Stimulated activated CD4-positive, alpha-beta T cell treated with anti-CD3 and anti-CD28 coated beads, TNF-alpha, amount 100 ng/mL, for 48 hours (primary cell): ENCODE measurements around the gene COL16A1.
"Not testable (repeated sequence)": the region's sequence is repeated elsewhere in the genome, so short reads cannot be mapped to it uniquely, and the experiment has no call there.

ENCODE experiments used
- DNase-seq, 3 donors: peaks; one replicate each; pipeline ENCODE4 v3.0.0-alpha.2; 2020; ENCODE audit warnings: low read depth in 3 of 3

Gene COL16A1

DNA sequence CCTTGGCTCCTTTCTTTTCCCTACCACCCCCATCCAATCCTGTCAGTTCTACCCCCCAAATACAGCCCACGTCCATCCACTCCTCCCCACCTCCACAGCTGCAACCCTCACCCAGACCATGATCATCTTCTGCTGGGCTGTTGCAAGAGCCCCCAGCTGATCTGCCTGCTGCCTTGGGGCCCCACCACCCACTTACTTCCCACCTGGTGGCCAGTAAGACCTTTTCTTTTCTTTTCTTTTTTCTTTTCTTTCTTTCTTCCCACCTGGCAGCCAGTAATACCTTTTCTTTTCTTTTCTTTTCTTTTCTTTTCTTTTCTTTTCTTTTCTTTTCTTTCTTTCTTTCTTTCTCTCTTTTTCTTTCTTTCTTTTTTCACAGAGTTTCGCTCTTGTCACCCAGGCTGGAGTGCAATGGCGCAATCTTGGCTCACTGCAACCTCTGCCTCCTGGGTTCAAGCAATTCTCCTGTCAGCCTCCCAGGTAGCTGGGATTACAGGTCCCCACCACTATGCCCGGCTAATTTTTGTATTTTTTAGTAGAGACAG, 3.3 kb upstream of the COL16A1 start:
- DNase-seq = not testable (repeated sequence)

GRCh38 chr1:31706384-31707058, 2.7 kb upstream of the COL16A1 start:
- DNase-seq = no peak

- DNase-seq = peak; percentile 56 to 66 (median 65)
Observed at GRCh38 chr1:31705080-31705866, 1.5 kb upstream of the COL16A1 start.

DNA sequence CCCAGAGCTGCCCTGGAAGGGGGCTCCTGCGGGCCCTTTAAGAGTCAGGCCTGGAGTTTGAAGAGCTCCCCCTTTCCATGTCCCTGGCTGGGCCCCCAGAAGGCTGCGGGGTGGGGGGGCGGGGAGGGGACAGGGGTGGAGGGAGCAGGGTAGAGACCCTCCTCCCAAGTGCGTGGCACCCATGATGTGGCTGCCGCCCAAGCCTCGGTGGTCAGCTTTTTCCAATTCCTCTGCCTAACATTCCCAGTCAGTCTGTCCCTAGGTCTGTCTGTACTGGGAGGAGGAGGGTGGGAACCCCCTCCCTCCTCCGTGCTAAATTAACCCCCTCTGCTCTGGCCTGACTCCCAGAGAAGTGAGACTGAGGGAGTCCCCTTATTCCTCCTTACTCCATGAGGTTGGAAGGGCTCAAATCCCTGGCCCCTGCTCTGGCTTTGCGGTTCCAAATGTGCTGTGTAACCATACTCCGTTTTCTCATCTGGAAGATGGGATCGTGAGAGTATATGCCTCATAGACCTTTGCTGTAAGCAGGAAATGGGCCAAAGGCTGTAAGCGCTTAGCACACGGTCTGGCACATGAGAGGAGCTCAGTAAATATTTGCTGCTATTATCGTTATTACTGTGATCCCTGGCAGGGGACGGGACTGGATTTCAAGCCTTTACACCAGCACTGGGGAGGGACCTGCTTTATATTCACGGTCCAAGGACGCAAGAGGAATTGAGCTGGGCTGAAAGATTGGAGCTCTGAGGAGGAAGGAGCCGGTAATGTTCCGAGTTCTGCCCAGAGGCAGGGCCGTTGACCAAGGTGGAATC, 658 bp upstream of the COL16A1 start:
- no peak for DNase-seq

- no peak for DNase-seq
Observed at GRCh38 chr1:31702836-31703404, 897 bp downstream of the COL16A1 start.

GRCh38 chr1:31701091-31701736, 2.6 kb downstream of the COL16A1 start:
- no peak for DNase-seq

DNA sequence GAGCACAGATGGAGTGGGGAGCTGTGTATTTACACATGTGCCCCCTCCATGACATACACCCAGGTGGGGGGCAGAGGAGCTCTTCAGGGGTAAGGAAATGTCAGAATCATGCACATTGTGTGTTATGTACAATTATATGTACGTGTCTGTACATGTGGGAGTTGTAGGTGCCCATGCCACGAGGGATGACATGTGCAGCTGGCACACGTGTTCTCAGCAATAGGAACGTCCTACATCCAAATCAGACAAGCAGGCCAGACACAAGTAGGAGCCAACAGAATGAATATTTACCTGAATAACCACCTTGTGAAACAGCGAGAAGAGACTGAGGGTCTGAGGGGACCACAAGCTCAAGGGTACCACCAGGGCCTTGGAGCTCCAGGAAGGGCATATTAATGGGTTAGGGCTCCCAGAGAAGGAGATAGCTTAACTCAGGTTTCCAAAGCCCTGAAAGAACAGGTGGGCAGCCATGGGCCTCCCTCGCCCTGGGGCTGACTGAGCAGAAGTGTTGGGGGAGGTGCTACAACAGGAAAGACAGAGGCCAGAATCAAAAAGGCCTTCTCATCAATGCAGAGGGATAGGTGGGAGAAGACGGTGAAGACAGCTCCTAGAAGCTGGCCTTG, 3.2 kb downstream of the COL16A1 start:
- DNase-seq = no peak

DNA sequence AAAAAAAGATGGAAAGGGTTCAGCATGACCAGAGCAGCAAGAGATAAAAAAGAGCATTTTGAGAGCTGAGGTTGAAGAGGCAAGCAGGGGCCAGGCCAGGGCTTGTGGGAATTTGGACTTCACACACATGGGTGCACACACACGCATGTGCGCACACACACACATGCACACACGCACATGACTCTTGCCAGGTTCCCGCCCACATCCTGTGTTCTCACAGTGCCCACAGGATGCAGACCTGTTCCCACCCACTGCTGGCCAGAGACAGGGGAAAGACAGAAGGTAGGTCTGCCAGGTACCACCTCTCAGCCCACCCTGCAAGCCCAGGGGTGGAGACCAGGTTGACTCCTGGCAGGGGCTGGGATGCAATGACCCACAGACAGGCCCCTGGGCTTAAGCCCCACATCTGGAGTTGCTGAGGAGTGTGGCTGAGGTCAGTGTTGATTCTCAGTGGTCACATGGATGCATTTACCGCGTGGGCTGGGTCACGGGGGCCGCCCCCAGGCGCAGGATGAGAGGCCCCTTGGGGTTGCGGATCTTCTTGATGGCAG, 4.4 kb downstream of the COL16A1 start:
- no peak for DNase-seq

GRCh38 chr1:31697369-31697984, 6.3 kb downstream of the COL16A1 start:
- no peak for DNase-seq

DNA sequence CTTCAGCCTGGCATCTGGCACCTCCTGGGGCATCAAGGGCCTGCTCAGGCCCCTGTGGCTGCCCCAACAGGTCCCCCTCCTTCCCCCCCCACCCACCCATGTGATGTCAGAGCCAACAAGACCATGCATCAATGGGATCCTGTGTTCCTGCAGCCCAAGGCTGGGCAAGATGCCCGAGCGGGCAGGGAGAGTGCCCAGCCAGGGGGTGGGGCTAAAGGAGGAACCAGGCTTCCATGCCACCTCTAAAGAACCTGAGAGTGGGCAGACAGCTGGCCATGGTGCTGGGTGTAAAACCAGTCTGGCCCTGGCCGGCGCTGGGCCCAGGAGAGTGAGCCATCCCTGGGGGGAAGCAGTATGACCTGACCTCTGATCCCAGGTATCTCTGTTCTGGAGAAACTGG, 7.6 kb downstream of the COL16A1 start:
- DNase-seq = no peak

- DNase-seq = no peak
Observed at GRCh38 chr1:31695327-31695726, 8.5 kb downstream of the COL16A1 start.

DNA sequence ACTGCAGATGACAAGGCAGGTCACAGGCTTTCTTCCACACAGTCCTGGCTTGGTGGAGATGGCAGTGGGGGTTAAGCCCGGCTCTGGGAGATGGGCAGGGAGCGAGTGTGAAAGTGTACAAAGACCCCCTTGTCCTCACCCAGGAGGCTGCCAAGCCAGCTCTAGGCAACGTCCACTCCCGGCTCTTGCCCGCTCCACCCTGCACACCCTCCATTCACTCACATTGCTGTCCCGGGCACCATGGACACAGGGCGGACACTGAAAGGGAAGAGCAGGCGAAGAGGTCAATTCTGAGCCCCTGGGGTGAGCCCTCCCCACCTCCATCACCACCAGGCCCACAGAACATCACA, 8.9 kb downstream of the COL16A1 start:
- no peak for DNase-seq

GRCh38 chr1:31694069-31694963, 9.5 kb downstream of the COL16A1 start:
- DNase-seq = no peak

DNA sequence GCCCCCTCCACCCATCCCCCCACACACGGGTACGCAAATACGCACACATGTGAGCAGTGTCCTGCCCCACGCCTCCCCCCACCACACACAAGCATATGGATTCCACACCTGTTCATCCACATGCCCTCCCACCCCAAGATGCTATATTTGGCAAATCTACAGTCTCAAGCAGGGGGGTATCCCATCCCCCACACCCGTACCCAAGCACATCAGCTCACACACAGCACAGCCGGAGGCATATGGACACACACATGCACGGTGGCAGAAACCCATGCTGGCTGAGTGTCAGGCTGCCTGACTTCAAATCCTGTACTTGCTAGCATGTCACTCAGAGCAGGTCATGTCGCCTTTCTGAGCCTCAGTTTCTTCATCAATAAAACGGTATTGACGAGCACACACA, 10.6 kb downstream of the COL16A1 start:
- no peak for DNase-seq

- no peak for DNase-seq
Observed at GRCh38 chr1:31691951-31692350, 11.9 kb downstream of the COL16A1 start.

- DNase-seq = no peak
Observed at GRCh38 chr1:31691446-31691845, 12.4 kb downstream of the COL16A1 start.

DNA sequence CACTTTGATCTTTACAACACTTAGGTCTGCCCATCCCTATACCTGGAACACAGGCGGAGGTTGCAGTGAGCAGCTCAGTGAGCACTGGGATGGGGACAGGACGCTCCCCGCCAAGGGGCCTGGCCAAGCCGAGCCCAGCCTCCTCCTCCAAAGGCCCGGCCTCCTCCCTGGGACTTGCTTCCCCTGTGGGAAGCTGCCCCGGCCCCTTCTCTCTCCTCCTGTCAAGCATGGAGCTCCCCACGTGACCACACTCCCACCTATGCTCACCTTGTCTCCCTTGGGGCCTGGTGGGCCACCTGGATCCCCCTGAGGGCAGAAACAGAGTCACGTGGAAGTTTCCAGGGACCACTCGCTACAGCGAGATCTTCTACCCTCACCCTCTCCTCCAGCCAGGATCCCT, 12.9 kb downstream of the COL16A1 start:
- DNase-seq = no peak

- no peak for DNase-seq
Observed at GRCh38 chr1:31689854-31690253, 14.0 kb downstream of the COL16A1 start.

- DNase-seq = no peak
Observed at GRCh38 chr1:31689379-31689778, 14.4 kb downstream of the COL16A1 start.
